Activated T-helper 1 cell treated with anti-CD3 and anti-CD28 coated beads, Interleukin-12 subunit alpha, Interleukin-12 subunit beta, Interleukin-2, Interleukin-4 antibody, amounts not matched to agents 30 ng/mL and 10 ng/mL and 1 ng/mL, durations not matched to agents 14 hours and 24 hours and 36 hours (primary cell): Measurements from ENCODE around the gene LAMB2. TPM values are rescaled to one million over a fixed set of nuclear protein-coding genes. Genes with fewer than 3 reads are reported as not detected.

ENCODE experiments used
- DNase-seq: peaks from one replicate; pipeline ENCODE4 v3.0.0; 2021; ENCODE audit warnings: low spot score
- H3K27ac Mint-ChIP-seq: one replicate; pipeline ENCODE4 v1.8.0; 2021; ENCODE audit warnings: mild to moderate bottlenecking, mixed read lengths
- H3K27me3 Mint-ChIP-seq: one replicate; pipeline ENCODE4 v1.8.0; 2022; ENCODE audit warnings: mild to moderate bottlenecking, moderate library complexity, mixed read lengths; ENCODE audit not compliant: insufficient read depth
- H3K36me3 Mint-ChIP-seq: one replicate; pipeline ENCODE4 v1.8.0; 2021; ENCODE audit warnings: low read depth, mixed read lengths
- H3K4me1 Mint-ChIP-seq: one replicate; pipeline ENCODE4 v1.8.0; 2021; ENCODE audit warnings: low read depth, mixed read lengths
- H3K4me3 Mint-ChIP-seq: one replicate; pipeline ENCODE4 v1.8.0; 2021; ENCODE audit warnings: mild to moderate bottlenecking, moderate library complexity, mixed read lengths
- H3K9me3 Mint-ChIP-seq: one replicate; pipeline ENCODE4 v1.8.0; 2021; ENCODE audit warnings: mixed read lengths
- intact Hi-C: fragments of 100-400 bp; cut with micrococcal nuclease; formaldehyde crosslinking; loops from one replicate; pipeline ENCODE4 v1.15.1; 2024
- total RNA-seq: library from RNA; stranded (reverse); gene quantifications from 2 replicates; pipeline ENCODE4 v1.2.3, GENCODE V29; 2022

LAMB2 gene
- total RNA-seq, 1 donor from 2014 or later, result not detected

GRCh38 chr3:49122886-49123545 is 9.8 kb downstream of the LAMB2 start:
- Mint-ChIP-seq H3K27ac (no peak overlapping the region), H3K4me3 (no peak overlapping the region), H3K4me1 (peaks cover 10% of the 10 kb centered on the region), H3K36me3 (peaks cover 3% of the 10 kb centered on the region), H3K9me3 (no peaks in the 10 kb centered on the region), H3K27me3 (peaks cover 1% of the 10 kb centered on the region)
- intact Hi-C loops, result loop anchor here (10.0 kb wide), 1 partner anchor 662 kb away; the partner anchor contains the start of gene IP6K1
- no peak for DNase-seq

DNA sequence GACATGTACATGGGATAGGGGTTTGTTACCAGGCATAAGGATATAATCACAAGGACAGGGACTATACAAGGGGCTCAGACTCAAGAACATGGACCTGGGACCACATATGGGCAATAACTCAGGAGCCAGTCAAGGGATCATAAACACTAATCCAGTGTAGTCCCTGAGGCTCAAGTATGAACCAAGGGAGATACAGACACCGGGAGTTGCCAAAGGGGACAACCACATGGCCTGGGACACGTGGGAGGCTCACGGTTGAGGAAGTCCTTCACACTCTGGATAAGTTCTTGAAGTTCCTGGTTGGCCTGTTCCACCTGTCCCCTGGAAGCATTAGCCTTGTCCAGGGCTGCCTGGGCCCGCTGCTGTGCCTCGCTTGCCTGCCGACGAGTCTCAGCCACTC is 10.4 kb downstream of the LAMB2 start:
- Mint-ChIP-seq H3K9me3 (no peaks in the 10 kb centered on the region), H3K36me3 (peaks cover 6% of the 10 kb centered on the region), H3K27me3 (peaks cover 1% of the 10 kb centered on the region), H3K4me1 (peaks cover 10% of the 10 kb centered on the region), H3K4me3 (no peak overlapping the region), H3K27ac (peak overlapping the region; percentile 82)
- DNase-seq, result no peak
- intact Hi-C loops, result loop anchor here (10.0 kb wide), 1 partner anchor 662 kb away; the partner anchor contains the start of gene IP6K1

DNA sequence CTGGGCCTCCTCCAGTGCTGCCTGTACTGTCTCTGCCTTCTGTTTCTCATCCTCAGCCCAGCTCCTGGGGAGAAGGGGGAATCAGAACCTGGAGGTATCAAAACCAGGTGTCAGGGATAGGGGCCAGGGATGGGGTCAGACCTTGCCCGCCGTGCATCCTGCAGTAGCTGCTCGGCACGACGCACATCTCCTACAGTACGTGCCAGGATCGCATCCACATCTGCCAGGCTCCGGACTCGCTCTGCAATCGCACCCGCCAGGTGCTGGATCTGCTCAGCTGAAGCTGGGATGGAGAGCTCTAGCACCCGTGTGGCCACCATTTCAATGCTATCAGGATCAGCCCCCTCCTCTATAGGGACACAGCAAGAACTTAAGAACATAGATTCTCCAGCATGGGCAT is 10.8 kb downstream of the LAMB2 start:
- Mint-ChIP-seq H3K4me1 (peaks cover 10% of the 10 kb centered on the region), H3K36me3 (peaks cover 9% of the 10 kb centered on the region), H3K27ac (peak overlapping the region; percentile 82), H3K27me3 (peaks cover 1% of the 10 kb centered on the region), H3K9me3 (no peaks in the 10 kb centered on the region), H3K4me3 (peak overlapping the region; percentile 59)
- no peak for DNase-seq
- intact Hi-C loops, result loop anchor here (10.0 kb wide), 1 partner anchor 663 kb away; the partner anchor contains the start of gene IP6K1

GRCh38 chr3:49121132-49121736 is 11.6 kb downstream of the LAMB2 start:
- Mint-ChIP-seq H3K27ac (peak overlapping the region; percentile 82), H3K36me3 (peaks cover 13% of the 10 kb centered on the region), H3K4me3 (peak overlapping the region; percentile 90), H3K4me1 (peaks cover 10% of the 10 kb centered on the region), H3K9me3 (no peaks in the 10 kb centered on the region), H3K27me3 (peaks cover 1% of the 10 kb centered on the region)
- DNase-seq, result no peak
- intact Hi-C loops, result loop anchor here (2.0 to 10.0 kb wide), 3 partner anchors 220 to 664 kb away; partner anchors contain the start of genes IP6K1, TCTA and USP4

- H3K4me1 Mint-ChIP-seq, result peaks cover 10% of the 10 kb centered on the region
- intact Hi-C loops, result loop anchor here (1.0 to 10.0 kb wide), 11 partner anchors 16 to 736 kb away; partner anchors contain the start of genes CCDC71, DAG1, IP6K1 and IP6K2
- DNase-seq, result peak; percentile 94
- no peaks in the 10 kb centered on the region for H3K9me3 Mint-ChIP-seq
- peaks cover 19% of the 10 kb centered on the region for H3K36me3 Mint-ChIP-seq
- H3K4me3 Mint-ChIP-seq, result peak within 1 kb of the TSS; percentile 90
- peak within 1 kb of the TSS; percentile 88 for H3K27ac Mint-ChIP-seq
- peaks cover 1% of the 10 kb centered on the region for H3K27me3 Mint-ChIP-seq
Measured at GRCh38 chr3:49120438-49121131, 12.3 kb downstream of the LAMB2 start, which contains the start of gene USP19. TSS of gene USP19 (minus strand) at chr3:49120823. CDS start at chr3:49119145, 1,678 bp downstream.

DNA sequence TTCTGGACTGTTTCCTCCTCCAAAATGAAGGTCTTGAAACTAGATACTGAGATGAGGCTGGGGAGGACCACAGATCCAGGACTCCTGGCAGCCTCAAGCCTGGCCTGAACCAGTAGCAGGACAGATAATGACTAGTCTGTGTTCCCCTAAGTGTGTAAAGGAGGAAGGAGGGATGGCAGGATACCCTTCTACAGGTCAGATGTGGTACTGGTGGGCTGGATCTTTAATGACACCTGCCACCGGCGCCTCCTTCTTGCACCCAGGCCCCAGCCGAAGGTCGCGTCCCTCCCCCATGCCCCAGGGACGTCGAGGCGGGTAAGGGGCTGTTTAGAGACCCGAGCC is 12.8 kb downstream of the LAMB2 start:
- intact Hi-C loops, result loop anchor here (1.0 to 10.0 kb wide), 11 partner anchors 16 to 736 kb away; partner anchors contain the start of genes CCDC71, DAG1, IP6K1 and IP6K2
- H3K9me3 Mint-ChIP-seq, result no peaks in the 10 kb centered on the region
- peaks cover 1% of the 10 kb centered on the region for H3K27me3 Mint-ChIP-seq
- H3K27ac Mint-ChIP-seq, result peak overlapping the region; percentile 88
- H3K4me1 Mint-ChIP-seq, result peaks cover 10% of the 10 kb centered on the region
- peaks cover 24% of the 10 kb centered on the region for H3K36me3 Mint-ChIP-seq
- no peak for DNase-seq
- H3K4me3 Mint-ChIP-seq, result peak overlapping the region; percentile 90

- DNase-seq, result no peak
- H3K36me3 Mint-ChIP-seq, result peaks cover 26% of the 10 kb centered on the region
- H3K9me3 Mint-ChIP-seq, result no peaks in the 10 kb centered on the region
- H3K4me1 Mint-ChIP-seq, result peaks cover 10% of the 10 kb centered on the region
- H3K27me3 Mint-ChIP-seq, result no peaks in the 10 kb centered on the region
- peak overlapping the region; percentile 90 for H3K4me3 Mint-ChIP-seq
- peak overlapping the region; percentile 88 for H3K27ac Mint-ChIP-seq
- intact Hi-C loops, result no loop called here
Measured at GRCh38 chr3:49119439-49119838, 13.4 kb downstream of the LAMB2 start.

DNA sequence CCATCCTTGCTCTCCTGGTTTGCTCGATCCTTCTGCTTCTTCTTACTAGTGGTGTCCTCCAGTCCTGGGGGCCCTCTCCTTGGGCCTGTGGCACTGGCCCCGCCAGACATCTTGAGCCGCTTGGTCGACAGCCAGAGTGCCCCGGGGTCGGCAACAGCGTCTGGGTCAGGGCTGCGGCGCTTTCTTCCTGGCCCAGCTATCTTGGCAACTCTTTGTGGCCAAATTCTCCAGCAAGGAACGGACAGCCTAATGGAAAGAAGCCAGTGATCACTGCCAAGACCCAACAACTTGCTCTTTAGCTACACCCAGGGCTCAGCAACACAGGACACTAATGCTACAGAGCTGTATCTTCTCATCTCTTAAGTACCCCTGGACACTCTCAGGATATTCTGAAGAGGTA is 13.8 kb downstream of the LAMB2 start:
- Mint-ChIP-seq H3K27me3 (no peaks in the 10 kb centered on the region), H3K4me3 (peak overlapping the region; percentile 90), H3K27ac (no peak overlapping the region), H3K9me3 (no peaks in the 10 kb centered on the region), H3K4me1 (peaks cover 10% of the 10 kb centered on the region), H3K36me3 (peaks cover 26% of the 10 kb centered on the region)
- intact Hi-C loops, result no loop called here
- no peak for DNase-seq

- H3K27ac Mint-ChIP-seq, result no peak overlapping the region
- H3K27me3 Mint-ChIP-seq, result no peaks in the 10 kb centered on the region
- no peak for DNase-seq
- H3K9me3 Mint-ChIP-seq, result no peaks in the 10 kb centered on the region
- peaks cover 52% of the 10 kb centered on the region for H3K36me3 Mint-ChIP-seq
- no peak overlapping the region for H3K4me3 Mint-ChIP-seq
- intact Hi-C loops, result no loop called here
- no peaks in the 10 kb centered on the region for H3K4me1 Mint-ChIP-seq
Measured at GRCh38 chr3:49112262-49112661, 20.6 kb downstream of the LAMB2 start.

DNA sequence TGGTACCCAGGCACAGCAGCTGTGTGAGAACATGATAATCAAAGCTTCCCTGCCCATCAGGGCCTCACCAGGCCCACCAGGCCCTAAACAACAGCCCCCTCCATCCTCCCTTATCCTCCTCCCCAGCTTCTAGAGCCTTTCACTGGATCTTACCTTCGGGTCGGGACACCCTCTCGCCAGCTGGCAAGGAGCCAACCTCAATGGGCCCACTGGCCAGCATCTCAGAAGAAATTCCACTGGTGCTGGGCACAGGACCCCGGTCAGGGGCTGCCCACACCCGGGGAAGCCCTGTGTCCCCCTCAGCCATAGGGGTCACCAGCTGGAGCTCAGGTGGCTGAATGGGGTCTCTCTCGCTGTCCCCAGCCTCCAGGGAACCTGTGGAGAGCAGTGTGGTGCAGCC is 21.5 kb downstream of the LAMB2 start:
- Mint-ChIP-seq H3K4me3 (no peak overlapping the region), H3K27ac (no peak overlapping the region), H3K4me1 (no peaks in the 10 kb centered on the region), H3K27me3 (no peaks in the 10 kb centered on the region), H3K36me3 (peaks cover 48% of the 10 kb centered on the region), H3K9me3 (no peaks in the 10 kb centered on the region)
- no peak for DNase-seq
- intact Hi-C loops, result no loop called here

- H3K36me3 Mint-ChIP-seq, result peaks cover 43% of the 10 kb centered on the region
- H3K4me3 Mint-ChIP-seq, result no peak overlapping the region
- intact Hi-C loops, result no loop called here
- H3K4me1 Mint-ChIP-seq, result peaks cover 3% of the 10 kb centered on the region
- no peak overlapping the region for H3K27ac Mint-ChIP-seq
- no peak for DNase-seq
- H3K27me3 Mint-ChIP-seq, result no peaks in the 10 kb centered on the region
- H3K9me3 Mint-ChIP-seq, result no peaks in the 10 kb centered on the region
Measured at GRCh38 chr3:49110780-49111179, 22.1 kb downstream of the LAMB2 start.

- Mint-ChIP-seq H3K4me3 (no peak overlapping the region), H3K27me3 (no peaks in the 10 kb centered on the region), H3K4me1 (peaks cover 21% of the 10 kb centered on the region), H3K9me3 (no peaks in the 10 kb centered on the region), H3K36me3 (peaks cover 30% of the 10 kb centered on the region), H3K27ac (no peak overlapping the region)
- no peak for DNase-seq
- intact Hi-C loops, result no loop called here
Measured at GRCh38 chr3:49108346-49108745, 24.5 kb downstream of the LAMB2 start.
